Measurements from ENCODE around the gene PIK3AP1.
"Not testable (repeated sequence)": the region's sequence is repeated elsewhere in the genome, so short reads cannot be mapped to it uniquely, and the experiment has no call there.

The PIK3AP1 gene

DNA sequence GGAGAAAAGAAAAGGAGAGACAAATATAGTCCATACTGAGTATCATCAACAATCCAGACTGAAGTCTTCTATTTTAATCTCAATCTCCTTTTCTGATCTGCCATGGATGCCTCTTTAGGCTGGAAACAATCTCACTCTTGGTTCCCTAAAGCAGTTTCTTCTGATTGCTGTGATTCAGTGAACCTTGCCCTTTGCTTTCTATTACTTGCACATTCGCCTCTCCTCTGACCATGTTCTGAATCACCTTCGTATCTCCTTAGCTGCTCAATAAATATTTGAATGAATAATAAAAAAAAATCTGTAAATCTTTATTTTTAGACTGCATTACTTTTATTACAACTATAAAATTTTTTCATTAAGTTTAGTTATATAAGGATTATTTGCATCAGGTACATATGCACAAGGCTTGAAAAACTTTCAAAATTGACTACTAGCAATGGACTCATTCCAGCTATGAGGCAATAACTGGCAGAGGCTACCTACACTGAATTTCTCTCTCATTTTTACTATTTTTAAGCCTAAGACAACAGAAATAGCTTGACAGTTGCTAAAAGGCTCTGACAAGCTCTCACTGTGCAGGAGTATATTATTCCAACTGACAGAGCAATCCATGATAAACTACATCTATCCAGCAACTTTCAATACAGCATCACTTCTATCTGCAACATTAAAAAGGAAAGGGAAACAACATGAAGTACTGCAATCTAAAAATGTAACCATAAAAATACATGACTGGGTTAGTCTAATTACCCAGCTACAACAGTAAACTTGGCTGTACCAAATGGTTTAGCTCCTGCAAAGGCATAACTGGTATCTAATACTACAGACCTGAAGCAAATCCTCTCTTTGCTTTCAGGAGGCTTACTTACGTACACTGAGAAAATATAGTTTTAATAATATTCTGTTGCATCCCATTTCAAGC, 159.1 kb downstream of the PIK3AP1 start:
- H3K36me3 ChIP-seq (ENCODE audit: insufficient read depth, low read length) = peaks cover 7% of the 10 kb centered on the region; the same call in 1 of the 2 replicates
- no peak overlapping the region for H3K9ac ChIP-seq (ENCODE audit: insufficient read length)

DNA sequence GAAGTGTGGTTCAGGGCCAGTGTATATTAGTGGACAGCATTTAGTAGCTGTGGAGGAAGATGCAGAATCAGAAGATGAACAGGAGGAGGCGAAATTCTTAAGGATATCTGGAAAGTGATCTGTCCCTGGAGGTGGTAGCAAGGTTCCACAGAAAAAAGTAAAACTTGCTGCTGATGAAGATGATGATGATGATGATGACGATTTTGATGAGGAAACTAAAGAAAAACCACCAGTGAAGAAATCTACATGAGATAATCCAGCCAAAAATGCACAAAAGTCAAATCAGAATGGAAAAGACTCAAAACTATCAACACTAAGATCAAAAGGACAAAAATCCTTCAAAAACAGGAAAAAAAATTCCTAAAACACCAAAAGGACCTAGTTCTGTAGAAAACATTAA, 159.8 kb downstream of the PIK3AP1 start:
- no peak for DNase-seq (ENCODE audit: low read depth, low spot score)
- no peak for TF ChIP-seq FOXP2 (optimal IDR thresholded peaks at IDR 0.05; ENCODE audit: control extremely low read depth, extremely low read length, insufficient read depth)
- TF ChIP-seq EZH2 (IDR thresholded peaks at IDR 0.05) = no peak
- TF ChIP-seq POLR2AphosphoS5 (IDR thresholded peaks at IDR 0.05; ENCODE audit: borderline replicate concordance, low read depth, low read length) = no peak
- H3K36me3 ChIP-seq (ENCODE audit: insufficient read depth, low read length) = peaks cover 7% of the 10 kb centered on the region; the same call in 1 of the 2 replicates

More for the DNA sequence above, 159.1 kb downstream of the PIK3AP1 start:
- DNase-seq (ENCODE audit: low read depth, low spot score) = no peak
- H3K4me3 ChIP-seq = no peak overlapping the region
- H3K27ac ChIP-seq = no peak overlapping the region
- TF ChIP-seq POLR2AphosphoS5 (IDR thresholded peaks at IDR 0.05; ENCODE audit: borderline replicate concordance, low read depth, low read length) = no peak
- TF ChIP-seq FOXP2 (optimal IDR thresholded peaks at IDR 0.05; ENCODE audit: control extremely low read depth, extremely low read length, insufficient read depth) = no peak
- TF ChIP-seq EZH2 (IDR thresholded peaks at IDR 0.05) = no peak
- H3K9me3 ChIP-seq (ENCODE audit: low read depth, low read length) = no peaks in the 10 kb centered on the region

DNA sequence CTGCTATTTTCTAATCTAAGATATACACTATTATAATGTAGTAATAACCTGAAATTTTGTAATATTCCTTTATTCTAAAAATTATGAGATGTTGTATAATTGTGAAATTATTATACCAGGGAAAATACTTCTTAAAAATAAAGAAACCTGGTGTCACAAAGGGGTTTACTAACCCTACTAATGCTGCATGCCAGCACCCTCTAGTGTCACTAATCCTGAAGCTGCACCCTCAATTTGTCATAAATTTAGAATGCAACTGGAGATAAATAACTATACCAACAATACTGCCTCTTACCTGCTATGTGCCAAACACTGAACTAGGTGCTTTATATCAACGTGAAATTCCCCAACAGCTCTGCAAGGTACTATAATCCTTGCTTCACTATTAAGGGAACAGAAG, 164.3 kb downstream of the PIK3AP1 start:
- 0 out of 2 replicates have a peak, but pooled peaks cover 7% of the 10 kb centered on the region for H3K36me3 ChIP-seq (ENCODE audit: insufficient read depth, low read length)
- H3K9me3 ChIP-seq (ENCODE audit: low read depth, low read length) = no peaks in the 10 kb centered on the region
- no peak overlapping the region for H3K27ac ChIP-seq
- H3K9ac ChIP-seq (ENCODE audit: insufficient read length) = no peak overlapping the region
- no peak overlapping the region for H3K4me3 ChIP-seq
- DNase-seq (ENCODE audit: low read depth, low spot score) = no peak
- TF ChIP-seq FOXP2 (optimal IDR thresholded peaks at IDR 0.05; ENCODE audit: control extremely low read depth, extremely low read length, insufficient read depth) (no peak), POLR2AphosphoS5 (IDR thresholded peaks at IDR 0.05; ENCODE audit: borderline replicate concordance, low read depth, low read length) (no peak), EZH2 (IDR thresholded peaks at IDR 0.05) (no peak)

More for the DNA sequence above, 159.8 kb downstream of the PIK3AP1 start:
- Histone ChIP-seq H3K9ac (ENCODE audit: insufficient read length) (no peak overlapping the region), H3K4me3 (no peak overlapping the region), H3K27ac (no peak overlapping the region), H3K9me3 (ENCODE audit: low read depth, low read length) (no peaks in the 10 kb centered on the region)

DNA sequence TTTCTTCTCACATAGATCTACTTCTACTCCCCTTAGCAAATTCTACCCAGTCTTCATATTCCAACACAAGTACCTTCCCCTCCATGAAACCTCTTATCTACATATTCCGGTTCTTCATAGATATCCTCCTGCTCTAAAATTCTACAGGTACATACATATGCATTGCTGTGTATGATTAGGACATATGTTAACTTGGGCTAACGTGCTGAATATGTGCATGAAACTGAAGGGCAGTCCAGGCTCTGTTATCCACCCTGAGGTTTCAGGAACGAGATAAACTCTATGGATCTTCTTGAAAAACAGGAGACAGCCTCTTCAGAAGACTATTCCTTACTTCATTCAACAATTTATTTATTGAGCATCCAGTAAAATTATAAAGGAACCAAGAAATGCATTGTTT, 165.0 kb downstream of the PIK3AP1 start:
- H3K9ac ChIP-seq (ENCODE audit: insufficient read length) = no peak overlapping the region
- H3K36me3 ChIP-seq (ENCODE audit: insufficient read depth, low read length) = 0 out of 2 replicates have a peak, but pooled peaks cover 4% of the 10 kb centered on the region
- H3K4me3 ChIP-seq = no peak overlapping the region
- no peaks in the 10 kb centered on the region for H3K9me3 ChIP-seq (ENCODE audit: low read depth, low read length)
- TF ChIP-seq EZH2 (IDR thresholded peaks at IDR 0.05) (no peak), POLR2AphosphoS5 (IDR thresholded peaks at IDR 0.05; ENCODE audit: borderline replicate concordance, low read depth, low read length) (no peak), FOXP2 (optimal IDR thresholded peaks at IDR 0.05; ENCODE audit: control extremely low read depth, extremely low read length, insufficient read depth) (no peak)
- no peak for DNase-seq (ENCODE audit: low read depth, low spot score)
- no peak overlapping the region for H3K27ac ChIP-seq

DNA sequence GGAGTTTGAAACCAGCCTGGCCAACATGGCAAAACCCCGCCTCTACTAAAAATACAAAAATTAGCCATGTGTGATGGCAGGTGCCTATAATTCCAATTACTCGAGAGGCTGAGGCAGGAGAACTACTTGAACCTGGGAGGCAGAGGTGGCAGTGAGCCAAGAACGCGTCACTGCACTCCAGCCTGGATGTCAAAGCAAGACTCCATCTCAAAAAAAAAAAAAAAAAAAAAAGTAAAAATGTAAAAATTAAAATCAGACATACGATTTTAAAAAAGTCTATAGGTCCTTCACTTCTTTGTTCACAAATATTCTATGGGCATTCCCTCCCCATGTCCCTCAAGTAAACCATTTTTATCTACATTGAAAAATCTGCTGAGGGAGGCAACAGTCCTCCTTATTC, 171.7 kb downstream of the PIK3AP1 start:
- no peak overlapping the region for H3K4me3 ChIP-seq
- no peaks in the 10 kb centered on the region for H3K9me3 ChIP-seq (ENCODE audit: low read depth, low read length)
- no peak overlapping the region for H3K9ac ChIP-seq (ENCODE audit: insufficient read length)
- no peak overlapping the region for H3K27ac ChIP-seq
- DNase-seq (ENCODE audit: low read depth, low spot score) = no peak
- TF ChIP-seq FOXP2 (optimal IDR thresholded peaks at IDR 0.05; ENCODE audit: control extremely low read depth, extremely low read length, insufficient read depth) (no peak), EZH2 (IDR thresholded peaks at IDR 0.05) (no peak), POLR2AphosphoS5 (IDR thresholded peaks at IDR 0.05; ENCODE audit: borderline replicate concordance, low read depth, low read length) (no peak)
- peaks cover 10% of the 10 kb centered on the region; the same call in 1 of the 2 replicates for H3K36me3 ChIP-seq (ENCODE audit: insufficient read depth, low read length)

DNA sequence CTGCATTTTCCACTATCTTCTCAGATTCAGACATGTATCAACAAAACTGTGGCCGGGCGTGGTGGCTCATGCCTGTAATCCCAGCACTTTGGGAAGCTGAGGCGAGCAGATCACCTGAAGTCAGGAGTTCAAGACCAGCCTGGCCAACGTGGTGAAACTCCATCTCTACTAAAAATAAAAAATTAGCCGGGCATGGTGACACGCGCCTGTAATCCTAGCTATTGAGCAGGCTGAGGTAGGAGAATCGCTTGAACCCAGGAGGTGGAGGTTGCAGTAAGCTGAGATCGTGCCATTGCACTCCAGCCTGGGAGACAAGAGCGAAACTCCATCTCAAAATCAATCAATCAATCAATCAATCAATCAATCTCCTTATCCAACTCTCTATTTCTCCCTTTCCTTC, 174.8 kb downstream of the PIK3AP1 start:
- DNase-seq (ENCODE audit: low read depth, low spot score); H3K9ac ChIP-seq (ENCODE audit: insufficient read length); H3K4me3 ChIP-seq; H3K9me3 ChIP-seq (ENCODE audit: low read depth, low read length); H3K27ac ChIP-seq: not testable (repeated sequence)
- peaks cover 11% of the 10 kb centered on the region; the same call in 1 of the 2 replicates for H3K36me3 ChIP-seq (ENCODE audit: insufficient read depth, low read length)

All from SK-N-MC (cell line).